ENCODE measurements around the gene HLCS.

GRCh38 chr21:36816561-36817130, 149.8 kb downstream of the HLCS start:
- TF ChIP-seq YY1 (tag by site-specific recombination; IDR thresholded peaks at IDR 0.05) (no peak), ZNF549 (tag by site-specific recombination; IDR thresholded peaks at IDR 0.05) (no peak), SETDB1 (IDR thresholded peaks at IDR 0.05; ENCODE audit: insufficient read length, low read length) (no peak), SALL2 (tag by site-specific recombination; IDR thresholded peaks at IDR 0.05; ENCODE audit: borderline replicate concordance) (no peak), HOXA7 (CRISPR knock-in tag; IDR thresholded peaks at IDR 0.05; ENCODE audit: borderline replicate concordance) (no peak), ZNF426 (tag by site-specific recombination; IDR thresholded peaks at IDR 0.05) (no peak), ZNF664 (tag by site-specific recombination; IDR thresholded peaks at IDR 0.05) (no peak), ZNF792 (tag by site-specific recombination; IDR thresholded peaks at IDR 0.05) (no peak), GLI4 (tag by site-specific recombination; IDR thresholded peaks at IDR 0.05) (no peak)
- TF ChIP-seq, protein P1, sequence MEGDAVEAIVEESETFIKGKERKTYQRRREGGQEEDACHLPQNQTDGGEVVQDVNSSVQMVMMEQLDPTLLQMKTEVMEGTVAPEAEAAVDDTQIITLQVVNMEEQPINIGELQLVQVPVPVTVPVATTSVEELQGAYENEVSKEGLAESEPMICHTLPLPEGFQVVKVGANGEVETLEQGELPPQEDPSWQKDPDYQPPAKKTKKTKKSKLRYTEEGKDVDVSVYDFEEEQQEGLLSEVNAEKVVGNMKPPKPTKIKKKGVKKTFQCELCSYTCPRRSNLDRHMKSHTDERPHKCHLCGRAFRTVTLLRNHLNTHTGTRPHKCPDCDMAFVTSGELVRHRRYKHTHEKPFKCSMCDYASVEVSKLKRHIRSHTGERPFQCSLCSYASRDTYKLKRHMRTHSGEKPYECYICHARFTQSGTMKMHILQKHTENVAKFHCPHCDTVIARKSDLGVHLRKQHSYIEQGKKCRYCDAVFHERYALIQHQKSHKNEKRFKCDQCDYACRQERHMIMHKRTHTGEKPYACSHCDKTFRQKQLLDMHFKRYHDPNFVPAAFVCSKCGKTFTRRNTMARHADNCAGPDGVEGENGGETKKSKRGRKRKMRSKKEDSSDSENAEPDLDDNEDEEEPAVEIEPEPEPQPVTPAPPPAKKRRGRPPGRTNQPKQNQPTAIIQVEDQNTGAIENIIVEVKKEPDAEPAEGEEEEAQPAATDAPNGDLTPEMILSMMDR (tag by site-specific recombination; IDR thresholded peaks at IDR 0.05) = no peak
- TF ChIP-seq, protein P2, sequence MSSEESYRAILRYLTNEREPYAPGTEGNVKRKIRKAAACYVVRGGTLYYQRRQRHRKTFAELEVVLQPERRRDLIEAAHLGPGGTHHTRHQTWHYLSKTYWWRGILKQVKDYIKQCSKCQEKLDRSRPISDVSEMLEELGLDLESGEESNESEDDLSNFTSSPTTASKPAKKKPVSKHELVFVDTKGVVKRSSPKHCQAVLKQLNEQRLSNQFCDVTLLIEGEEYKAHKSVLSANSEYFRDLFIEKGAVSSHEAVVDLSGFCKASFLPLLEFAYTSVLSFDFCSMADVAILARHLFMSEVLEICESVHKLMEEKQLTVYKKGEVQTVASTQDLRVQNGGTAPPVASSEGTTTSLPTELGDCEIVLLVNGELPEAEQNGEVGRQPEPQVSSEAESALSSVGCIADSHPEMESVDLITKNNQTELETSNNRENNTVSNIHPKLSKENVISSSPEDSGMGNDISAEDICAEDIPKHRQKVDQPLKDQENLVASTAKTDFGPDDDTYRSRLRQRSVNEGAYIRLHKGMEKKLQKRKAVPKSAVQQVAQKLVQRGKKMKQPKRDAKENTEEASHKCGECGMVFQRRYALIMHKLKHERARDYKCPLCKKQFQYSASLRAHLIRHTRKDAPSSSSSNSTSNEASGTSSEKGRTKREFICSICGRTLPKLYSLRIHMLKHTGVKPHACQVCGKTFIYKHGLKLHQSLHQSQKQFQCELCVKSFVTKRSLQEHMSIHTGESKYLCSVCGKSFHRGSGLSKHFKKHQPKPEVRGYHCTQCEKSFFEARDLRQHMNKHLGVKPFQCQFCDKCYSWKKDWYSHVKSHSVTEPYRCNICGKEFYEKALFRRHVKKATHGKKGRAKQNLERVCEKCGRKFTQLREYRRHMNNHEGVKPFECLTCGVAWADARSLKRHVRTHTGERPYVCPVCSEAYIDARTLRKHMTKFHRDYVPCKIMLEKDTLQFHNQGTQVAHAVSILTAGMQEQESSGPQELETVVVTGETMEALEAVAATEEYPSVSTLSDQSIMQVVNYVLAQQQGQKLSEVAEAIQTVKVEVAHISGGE (tag by site-specific recombination; conservative IDR thresholded peaks at IDR 0.05; ENCODE audit: low read depth) = no peak
